H1 (cell line): ENCODE measurements around the gene CEP192. TPM values are rescaled to one million over a fixed set of nuclear protein-coding genes. Genes with fewer than 3 reads are reported as not detected.

ENCODE experiments used
- CTCF ChIA-PET: fragments of 300-600 bp; sonication (Branson Sonifier 250); formaldehyde crosslinking; loops from one replicate; lab custom pipeline; 2021; ENCODE audit not compliant: partially characterized antibody; lab: Charles Lee
- POLR2A ChIA-PET: fragments of 300-600 bp; sonication (Branson Sonifier 250); formaldehyde crosslinking; loops from one replicate; lab custom pipeline; 2021; ENCODE audit warnings: inconsistent platforms; ENCODE audit not compliant: partially characterized antibody; lab: Charles Lee
- DNase-seq, 2 experiments: peaks; one replicate each; pipeline versions ENCODE4 v3.0.0 to v3.0.0-alpha.2; 2010 to 2022; ENCODE audit warnings: low spot score in 2 of 2, low read depth in 1 of 2, mixed read lengths in 1 of 2
- FAIRE-seq: peaks from 2 replicates; lab custom pipeline; 2011; peaks lifted over from hg19 to GRCh38; lab: Jason Lieb, UNC
- H2AFZ ChIP-seq: 2 replicates; pipeline ENCODE4 v1.8.1; 2012; ENCODE audit warnings: low read length, inconsistent platforms
- H2AK5ac ChIP-seq: 2 replicates; pipeline ENCODE4 v1.6.1; 2013; ENCODE audit warnings: low read depth, low read length
- H2BK120ac ChIP-seq: replicated peaks from 2 replicates; pipeline ENCODE3; 2013; ENCODE audit warnings: low read depth, low read length, inconsistent platforms
- H2BK12ac ChIP-seq: 2 replicates; pipeline ENCODE4 v1.6.1; 2013; ENCODE audit warnings: low read depth, low read length
- H2BK15ac ChIP-seq: 2 replicates; pipeline ENCODE4 v1.6.1; 2013; ENCODE audit warnings: low read length
- H2BK20ac ChIP-seq: 2 replicates; pipeline ENCODE4 v1.6.1; 2013; ENCODE audit warnings: low read length
- H2BK5ac ChIP-seq: 2 replicates; pipeline ENCODE4 v1.6.1; 2013; ENCODE audit warnings: low read depth, low read length
- H3K14ac ChIP-seq: 2 replicates; pipeline ENCODE4 v1.6.1; 2013; ENCODE audit warnings: inconsistent platforms; ENCODE audit not compliant: insufficient read length
- H3K18ac ChIP-seq: 2 replicates; pipeline ENCODE4 v1.6.1; 2013; ENCODE audit warnings: low read length; ENCODE audit errors: extremely low read depth
- H3K23ac ChIP-seq: 2 replicates; pipeline ENCODE4 v1.6.1; 2013; ENCODE audit warnings: inconsistent platforms; ENCODE audit not compliant: insufficient read length
- H3K23me2 ChIP-seq: 2 replicates; pipeline ENCODE4 v1.6.1; 2013; ENCODE audit warnings: low read depth, low read length
- H3K27ac ChIP-seq: 2 replicates; pipeline ENCODE4 v1.6.1; 2011; ENCODE audit warnings: low read depth, low read length, inconsistent platforms
- H3K27me3 ChIP-seq, 4 experiments: replicated peaks in 1 of 4; 1 replicate in 1 of 4; 2 replicates in 3 of 4; pipeline versions ENCODE4 v1.6.1 to v1.8.1; 2011 to 2013; ENCODE audit warnings: low read length in 3 of 4, mild to moderate bottlenecking in 3 of 4, inconsistent platforms in 2 of 4, mixed read lengths in 2 of 4, moderate library complexity in 1 of 4; ENCODE audit not compliant: control insufficient read depth in 3 of 4, insufficient read depth in 3 of 4; ENCODE audit errors: extremely low read depth in 1 of 4
- H3K36me3 ChIP-seq, 4 experiments: 2 replicates each; pipeline versions ENCODE4 v1.6.1 to v1.8.1; 2011 to 2013; ENCODE audit warnings: mild to moderate bottlenecking in 4 of 4, low read length in 3 of 4, moderate library complexity in 2 of 4, control low read depth in 1 of 4, inconsistent platforms in 1 of 4; ENCODE audit not compliant: insufficient read depth in 4 of 4, control insufficient read depth in 2 of 4
- H3K4ac ChIP-seq: replicated peaks from 2 replicates; pipeline ENCODE3; 2013; ENCODE audit warnings: low read length, low read depth, mixed read lengths, inconsistent platforms; ENCODE audit not compliant: insufficient read length
- H3K4me1 ChIP-seq, 4 experiments: replicated peaks in 1 of 4; 1 replicate in 1 of 4; 2 replicates in 3 of 4; pipeline versions ENCODE4 v1.6.1 to v1.8.1; 2011 to 2013; ENCODE audit warnings: low read length in 3 of 4, inconsistent platforms in 2 of 4, mixed read lengths in 1 of 4; ENCODE audit not compliant: insufficient read depth in 4 of 4, control insufficient read depth in 3 of 4
- H3K4me2 ChIP-seq, 2 experiments: 2 replicates each; pipeline versions ENCODE4 v1.6.1 to v1.8.1; 2011 to 2013; ENCODE audit warnings: low read depth in 2 of 2, low read length in 2 of 2, control low read depth in 1 of 2, inconsistent platforms in 1 of 2, mild to moderate bottlenecking in 1 of 2; ENCODE audit not compliant: insufficient read depth in 1 of 2
- H3K4me3 ChIP-seq, 4 experiments: fragments of 200-600, 300-600 bp in 1 of 4; sonication (generic), shearing (Covaris generic), sonication (Bioruptor Twin) in 1 of 4; 2 replicates each; pipeline versions ENCODE4 v1.5.1 to v1.8.1; 2011 to 2016; ENCODE audit warnings: low read length in 4 of 4, low read depth in 3 of 4, control low read depth in 2 of 4, inconsistent platforms in 2 of 4, mild to moderate bottlenecking in 2 of 4, mixed read lengths in 1 of 4, moderate library complexity in 1 of 4; ENCODE audit not compliant: insufficient read depth in 2 of 4; ENCODE audit errors: extremely low read depth in 1 of 4
- H3K56ac ChIP-seq: replicated peaks from 2 replicates; pipeline ENCODE3; 2013; ENCODE audit warnings: low read depth, mild to moderate bottlenecking, mixed read lengths, low read length, inconsistent platforms; ENCODE audit not compliant: insufficient read length
- H3K79me1 ChIP-seq: 2 replicates; pipeline ENCODE4 v1.6.1; 2013; ENCODE audit warnings: low read depth, low read length, control low read depth
- H3K79me2 ChIP-seq, 2 experiments: 2 replicates each; pipeline versions ENCODE4 v1.6.1 to v1.8.1; 2012 to 2013; ENCODE audit warnings: low read length in 2 of 2, mild to moderate bottlenecking in 2 of 2, inconsistent platforms in 1 of 2; ENCODE audit not compliant: insufficient read depth in 2 of 2, control insufficient read depth in 1 of 2
- H3K9ac ChIP-seq, 4 experiments: replicated peaks in 1 of 4; 1 replicate in 1 of 4; 2 replicates in 3 of 4; pipeline versions ENCODE4 v1.6.1 to v1.8.1; 2011 to 2013; ENCODE audit warnings: low read depth in 3 of 4, low read length in 3 of 4, control low read depth in 2 of 4, mild to moderate bottlenecking in 2 of 4, moderate library complexity in 2 of 4, inconsistent platforms in 1 of 4; ENCODE audit errors: extremely low read depth in 1 of 4
- H3K9me3 ChIP-seq, 2 experiments: 2 replicates each; pipeline versions ENCODE4 v1.6.1 to v1.8.1; 2012 to 2013; ENCODE audit warnings: mild to moderate bottlenecking in 2 of 2, moderate library complexity in 2 of 2, control low read depth in 1 of 2, inconsistent platforms in 1 of 2, low read depth in 1 of 2, low read length in 1 of 2, mixed read lengths in 1 of 2; ENCODE audit not compliant: insufficient read depth in 2 of 2
- H4K20me1 ChIP-seq, 2 experiments: replicated peaks in 1 of 2; 2 replicates each; pipeline versions ENCODE3 to v1.8.1; 2011 to 2013; ENCODE audit warnings: inconsistent platforms in 2 of 2, low read length in 2 of 2, mild to moderate bottlenecking in 1 of 2; ENCODE audit not compliant: insufficient read depth in 2 of 2, control insufficient read depth in 1 of 2
- H4K5ac ChIP-seq: 2 replicates; pipeline ENCODE4 v1.6.1; 2013; ENCODE audit warnings: low read length, low read depth, mixed read lengths, inconsistent platforms; ENCODE audit not compliant: insufficient read length
- H4K8ac ChIP-seq: 2 replicates; pipeline ENCODE4 v1.8.0; 2013; ENCODE audit warnings: mild to moderate bottlenecking, moderate library complexity, low read length, inconsistent platforms; ENCODE audit not compliant: insufficient read depth; ENCODE audit errors: extremely low read depth
- H4K91ac ChIP-seq: replicated peaks from 2 replicates; pipeline ENCODE3; 2013; ENCODE audit warnings: low read length, mixed read lengths, inconsistent platforms; ENCODE audit not compliant: insufficient read length
- BCL11A ChIP-seq, 2 experiments: IDR thresholded peaks; one replicate each; pipeline ENCODE4 v1.6.1; 2011; ENCODE audit warnings: low read depth in 2 of 2, low read length in 2 of 2, mild to moderate bottlenecking in 2 of 2
- CREB1 ChIP-seq: IDR thresholded peaks from 2 replicates; pipeline ENCODE4 v1.6.1; 2012; ENCODE audit warnings: inconsistent platforms
- GTF2F1 ChIP-seq: IDR thresholded peaks from 2 replicates; pipeline ENCODE4 v1.6.1; 2012; ENCODE audit warnings: low read depth, low read length, improper control_type of control experiment, borderline replicate concordance
- POU5F1 ChIP-seq: IDR thresholded peaks from 2 replicates; pipeline ENCODE4 v1.6.1; 2011; ENCODE audit warnings: low read depth, mild to moderate bottlenecking, low read length, moderate library complexity
- RFX5 ChIP-seq: IDR thresholded peaks from 2 replicates; pipeline ENCODE4 v1.6.1; 2011; ENCODE audit warnings: low read depth, low read length, improper control_type of control experiment, borderline replicate concordance
- SUZ12 ChIP-seq: fragments of 200-600 bp; sonication (generic); IDR thresholded peaks from 2 replicates; pipeline ENCODE4 v1.6.1; 2012; ENCODE audit warnings: mild to moderate bottlenecking, inconsistent platforms, low read length, moderate library complexity, mixed read lengths
- TAF7 ChIP-seq: optimal IDR thresholded peaks from 2 replicates; pipeline ENCODE3; 2011; ENCODE audit warnings: low read depth, mild to moderate bottlenecking, inconsistent platforms, low read length, moderate library complexity, borderline replicate concordance
- USF2 ChIP-seq: IDR thresholded peaks from 2 replicates; pipeline ENCODE4 v1.6.1; 2011; ENCODE audit warnings: low read length, improper control_type of control experiment
- WGBS, 2 experiments: shearing (Covaris generic) in 1 of 2; methylation state at CpG; one replicate each; pipeline versions ENCODE4 v1.1.6 to v1.1.7; 2013 to 2015; ENCODE audit warnings: low lambda C conversion rate in 2 of 2, mixed read lengths in 2 of 2, inconsistent platforms in 1 of 2, low coverage in 1 of 2, missing lambda C conversion rate in 1 of 2; ENCODE audit not compliant: insufficient replicate concordance in 2 of 2, insufficient coverage in 1 of 2, insufficient read length in 1 of 2; ENCODE audit errors: extremely low coverage in 1 of 2, missing lambda C conversion rate in 1 of 2; 5-methylcytosine and 5-hydroxymethylcytosine counted together
- polyA plus RNA-seq, 7 experiments: library from polyadenylated mRNA; depleted of rRNA in 3 of 7; stranded (reverse) in 5 of 7; unstranded in 2 of 7; fragments of >200 nt in 5 of 7; fragments of 200-250 nt in 2 of 7; gene quantifications; 1 replicate in 5 of 7; 2 replicates in 1 of 7; 4 replicates in 1 of 7; pipeline versions ENCODE4 v1.2.1 to v1.2.3, GENCODE V29; 2011 to 2013; ENCODE audit warnings: missing spikeins in 2 of 7, mixed read lengths in 2 of 7
- total RNA-seq: library from RNA; stranded (reverse); fragmentation: NEBNext Ultra II Directional; extraction: Animal tissue kit (Norgen Biotek cat#: 25700); gene quantifications from 2 replicates; pipeline ENCODE4 v1.2.1, GENCODE V29; 2021

The CEP192 gene
- total and polyA plus RNA-seq, 2 of the 8 experiments (the other 6 are each of a cell fraction or from before 2014, with no cell fraction given): 13.4 to 23.1 TPM

- no peak for FAIRE-seq
- no peak for DNase-seq
- no peak for TF ChIP-seq POU5F1
- TF ChIP-seq RFX5: no peak
- no peak for TF ChIP-seq USF2
- TF ChIP-seq SUZ12: no peak
- no peak for TF ChIP-seq TAF7
- TF ChIP-seq BCL11A (IDR thresholded peaks at IDR 0.05; ENCODE audit: low read depth in 2 of 2, low read length in 2 of 2): no peak
- no peak for TF ChIP-seq CREB1
- TF ChIP-seq GTF2F1: no peak
- TF ChIP-seq, all 59 proteins: peak for 0
- peaks cover 14% of the 10 kb centered on the region for H3K23me2 ChIP-seq
- no peak overlapping the region for H2BK120ac ChIP-seq
- H3K9me3 ChIP-seq: no peaks in the 10 kb centered on the region
- peaks cover 5% of the 10 kb centered on the region; the same call in 1 of the 2 replicates for H3K79me1 ChIP-seq
- WGBS, 2 experiments: 88% methylated on average over 8 of the region's 8 CpGs; no CpG with 5 or more reads in 1 of the 2 experiments
- ChIA-PET POLR2A (interaction anchor here (0.9 to 1.6 kb wide), 5 partner anchors 17 to 71 kb away, joined by 3 to 4 read pairs (median 3); no protein-coding TSS in a partner anchor), CTCF (interaction anchor here (0.7 to 0.9 kb wide), 2 partner anchors 9 to 45 kb away, joined by 3 read pairs; no protein-coding TSS in a partner anchor)
- no peak overlapping the region for H4K91ac ChIP-seq
- H3K36me3 ChIP-seq: peaks cover 2 to 14% (median 4%) of the 10 kb centered on the region in 4 experiments; a peak in 4 of 8 replicates
- peak overlapping the region; percentile 77 to 85; a peak in 3 of 4 replicates for H3K4me2 ChIP-seq
- no peak overlapping the region for H3K27ac ChIP-seq
- no peak overlapping the region for H3K23ac ChIP-seq
- H4K20me1 ChIP-seq: no peaks in the 10 kb centered on the region
- no peak overlapping the region for H3K9ac ChIP-seq
- no peak overlapping the region for H4K8ac ChIP-seq
- H2AFZ ChIP-seq: no peak overlapping the region
- no peak overlapping the region; the same call in 1 of the 2 replicates for H2BK12ac ChIP-seq
- no peak overlapping the region for H3K56ac ChIP-seq
- no peaks in the 10 kb centered on the region for H3K27me3 ChIP-seq
- H3K4ac ChIP-seq: no peak overlapping the region
- H2BK20ac ChIP-seq: no peak overlapping the region
- peak overlapping the region in 1 of 4 experiments; percentile 88; a peak in 1 of 8 replicates for H3K4me3 ChIP-seq
- H3K18ac ChIP-seq: no peak overlapping the region
- no peak overlapping the region for H3K14ac ChIP-seq
- no peak overlapping the region for H2BK15ac ChIP-seq
- peak overlapping the region; percentile 81; the same call in 1 of the 2 replicates for H2BK5ac ChIP-seq
- H3K4me1 ChIP-seq: peaks cover 2 to 12% (median 3%) of the 10 kb centered on the region in 4 experiments; a peak in 4 of 7 replicates
- H4K5ac ChIP-seq: no peak overlapping the region
- peak overlapping the region; percentile 98; the same call in 1 of the 2 replicates for H2AK5ac ChIP-seq
- H3K79me2 ChIP-seq: peaks cover 20 to 30% of the 10 kb centered on the region in 2 experiments
These were observed 1.6 kb upstream of the CEP192 start for GRCh38 chr18:12989397-12990122.
